A673 (cell line): ENCODE data around the gene NXNL2.

Experiments used
- CTCF ChIP-seq: fragments of 300-800, 200-600 bp; sonication (generic); conservative IDR thresholded peaks from 2 replicates; pipeline ENCODE4 v1.5.1; 2017; ENCODE audit warnings: low read depth, mild to moderate bottlenecking, antibody characterized with exemption, low read length, moderate library complexity, mixed read lengths
- EZH2 ChIP-seq: fragments of 200-600 bp; sonication (generic); IDR thresholded peaks from 2 replicates; pipeline ENCODE4 v1.6.1; 2017; ENCODE audit warnings: borderline replicate concordance, low read depth, mild to moderate bottlenecking, mixed read lengths, antibody characterized with exemption, low read length; ENCODE audit not compliant: poor library complexity, severe bottlenecking

GRCh38 chr9:88539246-88539645 is 4.3 kb downstream of the NXNL2 start:
- no peak for TF ChIP-seq CTCF
- TF ChIP-seq EZH2, result no peak
